Suprapubic skin (tissue), 4 donors: ENCODE results near the gene PAGE2B. TPM values are rescaled to one million over a fixed set of nuclear protein-coding genes. Genes with fewer than 3 reads are reported as not detected.

Experiments
- DNase-seq, 2 donors: peaks; one replicate each; pipeline ENCODE4 v3.0.0-alpha.2; 2019; ENCODE audit warnings: low spot score in 2 of 2
- H3K27ac ChIP-seq: fragments of 200-600 bp; sonication (generic); one replicate; pipeline ENCODE4 v1.5.1; 2019
- H3K27me3 ChIP-seq: fragments of 200-600 bp; sonication (generic); one replicate; pipeline ENCODE4 v1.5.1; 2019
- H3K36me3 ChIP-seq: fragments of 200-600 bp; sonication (generic); one replicate; pipeline ENCODE4 v1.5.1; 2019
- H3K4me1 ChIP-seq: fragments of 200-600 bp; sonication (generic); one replicate; pipeline ENCODE4 v1.5.1; 2019
- H3K4me3 ChIP-seq: fragments of 200-600 bp; sonication (generic); one replicate; pipeline ENCODE4 v1.5.1; 2019; ENCODE audit warnings: mild to moderate bottlenecking
- H3K9me3 ChIP-seq: fragments of 200-600 bp; sonication (generic); one replicate; pipeline ENCODE4 v1.5.1; 2019
- CTCF ChIP-seq, 2 donors: fragments of 200-600 bp in 1 of 2; fragments of 450-650 bp in 1 of 2; sonication (generic) in 1 of 2; IDR thresholded peaks; one replicate each; pipeline ENCODE4 v1.5.1; 2016 to 2019; ENCODE audit warnings: antibody characterized with exemption in 2 of 2, mild to moderate bottlenecking in 1 of 2, moderate library complexity in 1 of 2
- EP300 ChIP-seq: sonication (generic); formaldehyde crosslinking; IDR thresholded peaks from one replicate; pipeline ENCODE4 v1.6.1; 2017; ENCODE audit warnings: antibody characterized with exemption
- POLR2A ChIP-seq, 2 donors: fragments of 450-650 bp; IDR thresholded peaks; one replicate each; pipeline ENCODE4 v1.6.1; 2017; ENCODE audit warnings: antibody characterized with exemption in 2 of 2, mild to moderate bottlenecking in 2 of 2, moderate library complexity in 2 of 2
- POLR2AphosphoS5 ChIP-seq, 3 donors: sonication (generic); formaldehyde crosslinking; IDR thresholded peaks; one replicate each; pipeline ENCODE4 v1.6.1; 2017; ENCODE audit warnings: antibody characterized with exemption in 3 of 3
- WGBS: methylation state at CpG from one replicate; pipeline ENCODE4 v1.1.5; 2018; 5-methylcytosine and 5-hydroxymethylcytosine counted together
- total RNA-seq, 4 donors: library from RNA; depleted of rRNA; stranded (reverse); fragments of >200 nt; gene quantifications; one replicate each; pipeline ENCODE4 v1.1.0, GENCODE V29; 2016

The PAGE2B gene
- total RNA-seq, result not detected

- 86% methylated on average over 33 of the region's 36 CpGs for WGBS
- no peak for DNase-seq
Measured at GRCh38 chrX:55074851-55075467, at the start of gene PAGE2B. PAGE2B (plus strand) TSS chrX:55075030; CDS start chrX:55076042, 1,012 bp downstream.

DNA sequence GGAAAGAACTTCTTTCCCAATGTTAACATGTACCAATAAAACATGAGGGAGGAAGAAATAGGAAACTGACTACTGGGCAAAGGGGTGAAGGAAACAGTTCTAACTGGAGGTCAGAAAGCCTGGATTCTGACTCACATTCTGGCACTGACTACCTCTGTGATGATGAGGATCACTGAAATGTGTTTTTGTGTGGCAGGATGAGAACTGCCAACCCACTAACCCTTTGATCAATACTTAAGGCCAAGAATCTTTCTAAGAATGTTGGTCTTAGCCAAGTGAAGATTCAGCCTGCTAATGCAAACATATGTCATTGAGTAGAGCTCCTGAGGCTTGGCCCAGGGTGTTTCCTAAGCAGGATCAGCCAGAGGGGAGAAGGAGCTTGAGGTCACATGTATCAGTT lies 48.7 kb upstream of the PAGE2B start:
- DNase-seq, result no peak
- H3K4me3 ChIP-seq, result no peak overlapping the region
- H3K9me3 ChIP-seq, result no peaks in the 10 kb centered on the region
- H3K27ac ChIP-seq, result no peak overlapping the region
- no peaks in the 10 kb centered on the region for H3K27me3 ChIP-seq
- H3K36me3 ChIP-seq, result no peaks in the 10 kb centered on the region
- TF ChIP-seq POLR2AphosphoS5 (IDR thresholded peaks at IDR 0.05), result no peak
- TF ChIP-seq CTCF (IDR thresholded peaks at IDR 0.05), result no peak
- no peak for TF ChIP-seq EP300
- TF ChIP-seq POLR2A (IDR thresholded peaks at IDR 0.05), result no peak
- no peaks in the 10 kb centered on the region for H3K4me1 ChIP-seq

More at GRCh38 chrX:55074851-55075467, at the start of gene PAGE2B:
- Histone ChIP-seq H3K9me3 (no peaks in the 10 kb centered on the region), H3K27ac (no peak within 1 kb of the TSS), H3K27me3 (no peaks in the 10 kb centered on the region), H3K36me3 (no peaks in the 10 kb centered on the region), H3K4me3 (no peak within 1 kb of the TSS), H3K4me1 (no peaks in the 10 kb centered on the region)
- TF ChIP-seq POLR2AphosphoS5 (IDR thresholded peaks at IDR 0.05) (no peak), POLR2A (IDR thresholded peaks at IDR 0.05) (no peak), CTCF (IDR thresholded peaks at IDR 0.05) (no peak), EP300 (no peak)

DNA sequence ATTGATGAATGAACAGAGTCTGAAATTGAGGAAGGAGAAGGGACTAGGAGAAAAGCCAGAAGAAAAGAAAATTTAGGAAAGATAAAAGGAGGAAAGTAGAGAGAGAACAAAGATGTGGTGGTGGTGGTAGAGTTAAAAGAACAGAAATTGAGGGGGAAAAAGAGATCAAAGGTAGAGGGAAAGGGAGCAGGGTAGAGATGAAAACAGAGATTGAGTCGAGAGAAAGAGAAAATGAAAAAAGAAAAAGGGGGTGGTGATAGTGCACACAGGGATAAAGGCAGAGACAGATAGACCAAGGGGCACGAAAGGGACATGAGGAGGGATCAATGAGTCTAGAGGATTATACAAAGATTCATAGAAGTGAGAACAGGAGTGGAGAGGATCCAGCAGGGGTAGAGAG lies 48.0 kb upstream of the PAGE2B start:
- no peak for TF ChIP-seq POLR2AphosphoS5 (IDR thresholded peaks at IDR 0.05)
- no peak for TF ChIP-seq EP300
- TF ChIP-seq POLR2A (IDR thresholded peaks at IDR 0.05), result no peak
- no peak for TF ChIP-seq CTCF (IDR thresholded peaks at IDR 0.05)
- 50% methylated on average over 2 of the region's 2 CpGs for WGBS
- Histone ChIP-seq H3K4me1 (no peaks in the 10 kb centered on the region), H3K36me3 (no peaks in the 10 kb centered on the region), H3K4me3 (no peak overlapping the region), H3K27ac (no peak overlapping the region), H3K9me3 (no peaks in the 10 kb centered on the region), H3K27me3 (no peaks in the 10 kb centered on the region)
- no peak for DNase-seq

GRCh38 chrX:55028040-55028439 lies 46.8 kb upstream of the PAGE2B start:
- H3K9me3 ChIP-seq, result no peaks in the 10 kb centered on the region
- H3K27me3 ChIP-seq, result no peaks in the 10 kb centered on the region
- H3K4me3 ChIP-seq, result no peak overlapping the region
- no peaks in the 10 kb centered on the region for H3K36me3 ChIP-seq
- WGBS, result 64% methylated on average over 4 of the region's 4 CpGs
- no peak for TF ChIP-seq POLR2AphosphoS5 (IDR thresholded peaks at IDR 0.05)
- TF ChIP-seq CTCF (IDR thresholded peaks at IDR 0.05), result no peak
- TF ChIP-seq POLR2A (IDR thresholded peaks at IDR 0.05), result no peak
- TF ChIP-seq EP300, result no peak
- H3K27ac ChIP-seq, result no peak overlapping the region
- DNase-seq, result no peak
- H3K4me1 ChIP-seq, result no peaks in the 10 kb centered on the region

- Histone ChIP-seq H3K27ac (no peak overlapping the region), H3K4me1 (no peaks in the 10 kb centered on the region), H3K4me3 (no peak overlapping the region), H3K36me3 (no peaks in the 10 kb centered on the region), H3K27me3 (no peaks in the 10 kb centered on the region), H3K9me3 (no peaks in the 10 kb centered on the region)
- TF ChIP-seq POLR2A (IDR thresholded peaks at IDR 0.05) (no peak), EP300 (no peak), CTCF (IDR thresholded peaks at IDR 0.05) (no peak), POLR2AphosphoS5 (IDR thresholded peaks at IDR 0.05) (no peak)
- DNase-seq, result no peak
Measured at GRCh38 chrX:55028611-55029010, 46.2 kb upstream of the PAGE2B start.
